Esophagus squamous epithelium (tissue), 4 donors: ENCODE measurements around the gene EVPL.

Source experiments
- POLR2A ChIP-seq, 4 donors: fragments of 450-650 bp; IDR thresholded peaks; one replicate each; pipeline ENCODE4 v1.6.1; 2017; ENCODE audit warnings: antibody characterized with exemption in 4 of 4, mild to moderate bottlenecking in 4 of 4, moderate library complexity in 3 of 4
- TF ChIP-seq, protein P1 (sequence below), 6 experiments: fragments of 450-650 bp in 4 of 6; fragments of 200-600 bp in 2 of 6; sonication (generic) in 2 of 6; IDR thresholded peaks; one replicate each; pipeline ENCODE4 v1.5.1; 2016 to 2019; ENCODE audit warnings: antibody characterized with exemption in 6 of 6, mild to moderate bottlenecking in 4 of 6, moderate library complexity in 4 of 6

DNA sequence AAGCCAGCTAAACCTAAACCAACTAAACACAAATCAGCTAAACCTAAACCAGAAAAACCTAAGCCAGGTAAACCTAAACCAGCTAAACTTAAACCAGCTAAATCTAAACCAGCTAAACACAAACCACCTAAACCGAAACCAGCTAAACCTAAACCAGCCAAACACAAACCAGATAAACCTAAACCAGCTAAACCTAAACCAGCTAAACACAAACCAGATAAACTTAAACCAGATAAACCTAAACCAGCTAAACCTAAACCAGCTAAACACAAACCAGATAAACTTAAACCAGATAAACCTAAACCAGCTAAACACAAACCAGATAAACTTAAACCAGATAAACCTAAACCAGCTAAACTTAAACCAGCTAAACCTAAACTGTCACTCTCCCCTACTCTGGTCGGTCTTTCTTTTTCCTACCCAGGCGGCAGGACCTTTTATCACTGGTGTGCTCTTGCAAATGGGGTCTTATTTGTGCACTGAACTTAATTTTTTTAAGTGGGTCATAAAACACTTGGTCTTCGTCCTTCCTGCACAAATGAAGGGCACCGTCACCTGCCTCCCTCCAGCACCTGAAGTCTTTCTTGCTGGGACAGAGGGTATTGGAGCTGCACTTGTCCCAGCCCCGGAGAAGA lies 7.2 kb downstream of the EVPL start:
- TF ChIP-seq, protein P1, sequence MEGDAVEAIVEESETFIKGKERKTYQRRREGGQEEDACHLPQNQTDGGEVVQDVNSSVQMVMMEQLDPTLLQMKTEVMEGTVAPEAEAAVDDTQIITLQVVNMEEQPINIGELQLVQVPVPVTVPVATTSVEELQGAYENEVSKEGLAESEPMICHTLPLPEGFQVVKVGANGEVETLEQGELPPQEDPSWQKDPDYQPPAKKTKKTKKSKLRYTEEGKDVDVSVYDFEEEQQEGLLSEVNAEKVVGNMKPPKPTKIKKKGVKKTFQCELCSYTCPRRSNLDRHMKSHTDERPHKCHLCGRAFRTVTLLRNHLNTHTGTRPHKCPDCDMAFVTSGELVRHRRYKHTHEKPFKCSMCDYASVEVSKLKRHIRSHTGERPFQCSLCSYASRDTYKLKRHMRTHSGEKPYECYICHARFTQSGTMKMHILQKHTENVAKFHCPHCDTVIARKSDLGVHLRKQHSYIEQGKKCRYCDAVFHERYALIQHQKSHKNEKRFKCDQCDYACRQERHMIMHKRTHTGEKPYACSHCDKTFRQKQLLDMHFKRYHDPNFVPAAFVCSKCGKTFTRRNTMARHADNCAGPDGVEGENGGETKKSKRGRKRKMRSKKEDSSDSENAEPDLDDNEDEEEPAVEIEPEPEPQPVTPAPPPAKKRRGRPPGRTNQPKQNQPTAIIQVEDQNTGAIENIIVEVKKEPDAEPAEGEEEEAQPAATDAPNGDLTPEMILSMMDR (IDR thresholded peaks at IDR 0.05), result no peak
- TF ChIP-seq POLR2A (IDR thresholded peaks at IDR 0.05), result no peak
